Thoracic aorta (tissue), 2 donors: ENCODE measurements around the gene SPRR2A. TPM values are rescaled to one million over a fixed set of nuclear protein-coding genes. Genes with fewer than 3 reads are reported as not detected.

Experiments
- ATAC-seq: fragments of 150-250 bp; one replicate; pipeline ENCODE4 v1.8.0; 2017; ENCODE audit warnings: low read depth; ENCODE audit not compliant: insufficient number of reproducible peaks, low FRiP score
- DNase-seq: peaks from one replicate; pipeline ENCODE4 v3.0.0-alpha.2; 2020; ENCODE audit warnings: low spot score
- H3K27ac ChIP-seq, 2 donors: fragments of 200-600 bp; sonication (generic); 1 replicate in 1 of 2; 2 replicates in 1 of 2; pipeline ENCODE4 v1.5.1; 2016; ENCODE audit warnings: mild to moderate bottlenecking in 2 of 2, moderate library complexity in 2 of 2
- H3K27me3 ChIP-seq: fragments of 200-600 bp; sonication (generic); replicated peaks from 2 replicates; pipeline ENCODE4 v1.6.0; 2016; ENCODE audit warnings: mild to moderate bottlenecking; ENCODE audit not compliant: insufficient read depth
- H3K36me3 ChIP-seq: fragments of 200-600 bp; sonication (generic); one replicate; pipeline ENCODE4 v1.5.1; 2016
- H3K4me1 ChIP-seq, 2 donors: fragments of 200-600 bp; sonication (generic); 1 replicate in 1 of 2; 2 replicates in 1 of 2; pipeline versions ENCODE4 v1.5.1 to v1.6.0; 2016; ENCODE audit warnings: low read depth in 2 of 2, mild to moderate bottlenecking in 1 of 2; ENCODE audit not compliant: control insufficient read depth in 1 of 2
- H3K4me3 ChIP-seq: fragments of 200-600 bp; sonication (generic); 2 replicates; pipeline ENCODE4 v1.5.1; 2016; ENCODE audit warnings: mild to moderate bottlenecking
- H3K9me3 ChIP-seq: fragments of 200-600 bp; sonication (generic); 2 replicates; pipeline ENCODE4 v1.5.1; 2016
- total RNA-seq, 2 donors: library from RNA; depleted of rRNA; stranded (reverse); fragments of >200 nt; gene quantifications; one replicate each; pipeline versions ENCODE4 v1.1.0 to v1.2.3, GENCODE V29; 2016
- TF ChIP-seq, protein P1 (sequence below): fragments of 200-600 bp; sonication (generic); IDR thresholded peaks from one replicate; pipeline ENCODE4 v1.5.1; 2019; ENCODE audit warnings: antibody characterized with exemption

SPRR2A gene
- total RNA-seq, 2 donors from 2014 or later = not detected

- Histone ChIP-seq H3K27me3 (no peaks in the 10 kb centered on the region), H3K4me1 (no peaks in the 10 kb centered on the region), H3K4me3 (no peak overlapping the region), H3K27ac (no peak overlapping the region), H3K36me3 (no peaks in the 10 kb centered on the region), H3K9me3 (no peaks in the 10 kb centered on the region)
- no peak for DNase-seq
- TF ChIP-seq, protein P1, sequence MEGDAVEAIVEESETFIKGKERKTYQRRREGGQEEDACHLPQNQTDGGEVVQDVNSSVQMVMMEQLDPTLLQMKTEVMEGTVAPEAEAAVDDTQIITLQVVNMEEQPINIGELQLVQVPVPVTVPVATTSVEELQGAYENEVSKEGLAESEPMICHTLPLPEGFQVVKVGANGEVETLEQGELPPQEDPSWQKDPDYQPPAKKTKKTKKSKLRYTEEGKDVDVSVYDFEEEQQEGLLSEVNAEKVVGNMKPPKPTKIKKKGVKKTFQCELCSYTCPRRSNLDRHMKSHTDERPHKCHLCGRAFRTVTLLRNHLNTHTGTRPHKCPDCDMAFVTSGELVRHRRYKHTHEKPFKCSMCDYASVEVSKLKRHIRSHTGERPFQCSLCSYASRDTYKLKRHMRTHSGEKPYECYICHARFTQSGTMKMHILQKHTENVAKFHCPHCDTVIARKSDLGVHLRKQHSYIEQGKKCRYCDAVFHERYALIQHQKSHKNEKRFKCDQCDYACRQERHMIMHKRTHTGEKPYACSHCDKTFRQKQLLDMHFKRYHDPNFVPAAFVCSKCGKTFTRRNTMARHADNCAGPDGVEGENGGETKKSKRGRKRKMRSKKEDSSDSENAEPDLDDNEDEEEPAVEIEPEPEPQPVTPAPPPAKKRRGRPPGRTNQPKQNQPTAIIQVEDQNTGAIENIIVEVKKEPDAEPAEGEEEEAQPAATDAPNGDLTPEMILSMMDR = no peak
- no peak for ATAC-seq
Observed at GRCh38 chr1:153035211-153035610, 22.1 kb downstream of the SPRR2A start.

DNA sequence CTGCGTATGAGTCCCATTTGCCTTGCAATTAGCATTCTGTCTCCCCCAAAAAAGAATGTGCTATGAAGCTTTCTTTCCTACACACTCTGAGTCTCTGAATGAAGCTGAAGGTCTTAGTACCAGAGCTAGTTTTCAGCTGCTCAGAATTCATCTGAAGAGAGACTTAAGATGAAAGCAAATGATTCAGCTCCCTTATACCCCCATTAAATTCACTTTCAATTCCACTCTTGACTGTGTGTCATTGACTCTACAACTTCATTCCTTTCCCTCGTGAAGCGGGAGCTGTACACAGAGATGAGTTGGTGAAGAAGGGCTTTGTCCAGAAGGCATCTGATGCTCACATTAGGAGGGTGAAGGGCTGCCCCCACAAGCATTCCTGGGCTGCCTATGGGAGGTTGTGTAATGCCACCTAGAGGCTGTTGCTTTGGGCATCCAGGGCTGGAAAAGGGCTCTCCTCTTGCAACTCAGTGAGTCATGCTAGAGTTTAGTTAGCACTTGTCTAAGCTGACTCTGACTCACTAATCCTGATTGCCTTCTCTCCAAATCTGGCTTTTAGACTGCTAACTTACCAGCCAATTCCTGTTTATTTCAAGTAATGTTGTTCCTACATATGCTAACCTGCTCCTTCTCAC is 24.5 kb downstream of the SPRR2A start:
- Histone ChIP-seq H3K4me3 (no peak overlapping the region), H3K4me1 (no peaks in the 10 kb centered on the region), H3K9me3 (no peaks in the 10 kb centered on the region), H3K27ac (no peak overlapping the region), H3K27me3 (no peaks in the 10 kb centered on the region), H3K36me3 (no peaks in the 10 kb centered on the region)
- no peak for DNase-seq
- TF ChIP-seq, protein P1 = no peak
- no peak for ATAC-seq

GRCh38 chr1:153032073-153032472 is 25.2 kb downstream of the SPRR2A start:
- Histone ChIP-seq H3K27ac (no peak overlapping the region), H3K27me3 (no peaks in the 10 kb centered on the region), H3K4me3 (no peak overlapping the region), H3K9me3 (no peaks in the 10 kb centered on the region), H3K36me3 (no peaks in the 10 kb centered on the region), H3K4me1 (no peaks in the 10 kb centered on the region)
- no peak for ATAC-seq
- no peak for DNase-seq
- TF ChIP-seq, protein P1 = no peak

DNA sequence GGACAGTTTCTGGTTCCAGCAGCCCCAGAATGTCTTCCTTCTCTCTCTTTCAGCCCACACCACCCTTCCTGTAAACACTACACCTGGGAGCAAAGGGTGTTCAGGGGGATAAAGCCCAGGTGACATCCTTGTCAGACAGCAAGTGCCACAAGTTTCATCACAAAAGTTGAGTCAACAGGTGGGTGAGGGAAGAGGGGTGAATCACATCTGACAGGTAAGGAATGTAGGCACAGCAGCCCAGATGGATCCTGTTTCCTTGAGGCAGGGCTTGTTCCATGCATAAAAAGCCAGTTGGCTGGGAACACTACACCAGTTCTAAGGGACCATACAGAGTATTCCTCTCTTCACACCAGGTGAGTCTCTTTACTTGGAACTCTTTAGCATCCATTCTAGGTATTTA is 26.4 kb downstream of the SPRR2A start, which contains the start of gene SPRR1B:
Gene SPRR1B, plus strand, starts transcription at position 309 of the 400 bp plus-strand sequence. CDS start 1,143 bp downstream, outside the sequence.
- H3K4me3 ChIP-seq = no peak within 1 kb of the TSS
- ATAC-seq (no peak), DNase-seq (no peak)
- H3K9me3 ChIP-seq = no peaks in the 10 kb centered on the region
- H3K36me3 ChIP-seq = no peaks in the 10 kb centered on the region
- H3K4me1 ChIP-seq = no peaks in the 10 kb centered on the region
- no peaks in the 10 kb centered on the region for H3K27me3 ChIP-seq
- no peak within 1 kb of the TSS for H3K27ac ChIP-seq
- TF ChIP-seq, protein P1 = no peak

DNA sequence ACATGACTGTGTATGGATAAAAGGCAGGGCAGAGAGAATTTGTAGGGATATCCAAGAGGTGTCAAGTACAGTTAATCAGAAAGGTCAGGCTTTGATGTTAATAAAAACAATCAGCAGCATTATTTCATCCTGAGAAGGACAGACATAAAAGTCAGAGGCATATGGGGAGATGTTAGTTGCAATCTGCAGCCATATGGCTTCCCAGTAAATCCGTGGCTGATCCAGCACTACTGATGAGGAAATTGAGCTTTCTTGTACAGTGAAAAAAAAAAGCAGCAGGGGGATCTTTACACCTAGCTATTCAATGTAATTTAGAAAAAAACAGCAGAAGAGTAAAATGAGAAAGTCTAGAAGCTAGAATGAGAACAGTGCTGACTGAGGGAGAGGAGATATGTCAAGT is 28.5 kb downstream of the SPRR2A start:
- Histone ChIP-seq H3K27me3 (no peaks in the 10 kb centered on the region), H3K4me1 (no peaks in the 10 kb centered on the region), H3K4me3 (no peak overlapping the region), H3K9me3 (no peaks in the 10 kb centered on the region), H3K27ac (no peak overlapping the region), H3K36me3 (no peaks in the 10 kb centered on the region)
- ATAC-seq (no peak), DNase-seq (no peak)
- TF ChIP-seq, protein P1 = no peak
